ENCODE results near the gene PLEKHM3.

The PLEKHM3 gene

DNA sequence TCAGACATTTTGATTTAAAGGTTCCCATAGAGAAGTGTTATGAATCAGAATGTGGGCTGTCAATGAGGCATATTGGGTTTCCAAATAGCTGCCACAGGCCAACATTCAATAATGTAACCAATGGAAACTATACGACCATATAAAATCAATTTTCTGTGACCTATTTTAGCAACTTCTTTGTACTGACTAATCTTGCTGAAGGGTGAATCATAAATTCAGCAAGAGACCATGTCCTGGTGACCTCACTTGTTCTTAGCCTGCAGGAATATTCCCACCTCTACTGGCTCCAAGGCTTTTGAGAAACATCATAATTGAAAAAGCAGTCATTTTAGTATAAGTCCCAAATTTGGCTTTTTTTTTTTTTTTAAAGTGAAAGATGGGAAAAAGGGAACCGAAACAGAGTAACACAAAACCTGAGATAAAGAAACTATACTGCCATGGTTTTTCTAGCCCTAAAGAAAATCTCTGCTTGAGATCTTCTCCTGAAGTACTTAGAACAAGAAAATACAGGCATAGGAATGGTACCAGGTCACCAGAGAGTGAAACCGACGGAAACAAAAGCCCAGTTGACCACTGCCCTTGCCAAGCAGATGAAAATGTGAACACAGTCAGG, 32.1 kb downstream of the PLEKHM3 start:
- TF ChIP-seq CTCF (IDR thresholded peaks at IDR 0.05; ENCODE audit: low read depth, low read length), result no peak
- peak in 1 of 2 donors; percentile 73 for DNase-seq (ENCODE audit: low read depth in 2 of 2)
- H3K4me3 ChIP-seq (replicated peaks in 1 of 2; ENCODE audit: low read depth in 2 of 2, low read length in 2 of 2), result no peak overlapping the region

- no peak overlapping the region for H3K4me3 ChIP-seq (replicated peaks in 1 of 2; ENCODE audit: low read depth in 2 of 2, low read length in 2 of 2)
- DNase-seq (ENCODE audit: low read depth in 2 of 2), result no peak
- no peak for TF ChIP-seq CTCF (IDR thresholded peaks at IDR 0.05; ENCODE audit: low read depth, low read length)
Observed at GRCh38 chr2:207991944-207992343, 33.4 kb downstream of the PLEKHM3 start.

DNA sequence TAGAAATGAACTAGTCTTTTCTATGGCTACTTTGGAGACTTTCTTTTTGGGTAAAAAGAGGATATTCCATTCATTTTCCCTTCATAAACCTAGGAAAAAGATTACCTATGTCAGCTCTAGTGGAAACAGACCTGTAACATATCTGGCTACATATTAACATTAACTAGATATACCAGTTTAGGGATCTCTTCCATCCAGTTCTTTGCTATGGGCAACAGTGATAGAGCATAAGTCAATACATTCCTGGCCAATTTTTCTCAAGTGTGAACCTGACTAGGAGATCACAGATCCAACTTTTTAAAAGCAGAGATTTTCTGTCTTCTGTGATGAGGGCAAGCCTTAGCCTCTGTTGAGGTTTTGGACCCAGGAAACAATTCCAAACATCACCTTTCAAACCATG, 34.5 kb downstream of the PLEKHM3 start:
- no peak for TF ChIP-seq CTCF (IDR thresholded peaks at IDR 0.05; ENCODE audit: low read depth, low read length)
- H3K4me3 ChIP-seq (replicated peaks in 1 of 2; ENCODE audit: low read depth in 2 of 2, low read length in 2 of 2), result no peak overlapping the region
- DNase-seq (ENCODE audit: low read depth in 2 of 2), result no peak

DNA sequence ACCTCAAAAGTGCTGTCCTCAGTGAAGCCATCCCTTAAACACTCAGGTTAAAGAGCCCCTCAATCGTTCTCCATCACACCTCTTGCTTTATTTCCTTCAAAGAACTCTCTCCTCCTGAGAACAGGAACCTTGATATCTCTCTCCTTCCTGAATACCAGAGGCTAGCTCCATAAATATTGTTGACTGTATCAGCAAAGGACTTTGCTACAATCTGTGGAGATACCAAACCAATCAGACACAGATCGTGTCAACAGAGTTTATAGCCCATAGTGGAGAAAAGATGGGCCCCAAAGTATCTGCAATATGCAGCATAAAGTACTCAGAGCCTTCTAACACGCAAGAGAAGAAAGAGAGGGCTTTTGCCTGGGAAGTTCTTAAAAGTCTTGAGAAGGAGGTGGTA, 36.4 kb downstream of the PLEKHM3 start:
- H3K4me3 ChIP-seq (replicated peaks in 1 of 2; ENCODE audit: low read depth in 2 of 2, low read length in 2 of 2), result no peak overlapping the region
- no peak for DNase-seq (ENCODE audit: low read depth in 2 of 2)
- TF ChIP-seq CTCF (IDR thresholded peaks at IDR 0.05; ENCODE audit: low read depth, low read length), result no peak

DNA sequence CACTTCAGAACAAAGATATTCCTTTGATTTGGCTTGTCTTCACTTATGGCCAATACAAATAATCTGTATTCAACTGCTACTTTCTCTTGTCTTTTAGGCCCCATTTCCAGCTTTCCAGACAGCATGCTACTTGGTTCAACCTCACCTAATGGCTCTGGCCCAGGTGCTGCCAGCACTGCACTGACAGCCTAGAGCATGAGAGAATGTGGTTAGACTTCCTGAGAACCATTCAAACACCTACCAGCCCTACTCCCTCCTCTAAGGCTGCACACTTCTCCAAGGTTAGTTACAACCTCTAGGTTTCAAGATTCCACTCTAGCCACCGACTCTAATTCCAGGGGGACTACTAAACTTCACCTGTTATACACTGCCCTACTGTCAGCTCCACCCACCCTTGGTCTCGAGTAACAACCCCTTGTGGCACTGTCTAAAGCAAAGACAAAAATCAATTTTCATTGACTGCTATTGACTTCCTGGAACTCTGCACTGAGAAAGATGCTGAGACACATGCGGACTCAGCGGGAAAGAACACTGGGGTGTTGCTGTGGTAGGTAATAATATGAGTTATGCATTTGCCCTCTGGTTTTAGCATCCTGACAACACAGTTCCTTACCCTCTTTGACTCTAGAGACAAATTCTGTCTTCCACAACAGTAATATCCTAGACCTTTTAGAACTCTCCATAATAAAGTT, 38.2 kb downstream of the PLEKHM3 start:
- H3K4me3 ChIP-seq (replicated peaks in 1 of 2; ENCODE audit: low read depth in 2 of 2, low read length in 2 of 2), result no peak overlapping the region
- no peak for DNase-seq (ENCODE audit: low read depth in 2 of 2)
- no peak for TF ChIP-seq CTCF (IDR thresholded peaks at IDR 0.05; ENCODE audit: low read depth, low read length)

GRCh38 chr2:207984765-207985480, 40.4 kb downstream of the PLEKHM3 start:
- no peak for TF ChIP-seq CTCF (IDR thresholded peaks at IDR 0.05; ENCODE audit: low read depth, low read length)
- H3K4me3 ChIP-seq (replicated peaks in 1 of 2; ENCODE audit: low read depth in 2 of 2, low read length in 2 of 2), result no peak overlapping the region
- no peak for DNase-seq (ENCODE audit: low read depth in 2 of 2)
